ENCODE measurements around the gene DNMBP. TPM values are rescaled to one million over a fixed set of nuclear protein-coding genes. Genes with fewer than 3 reads are reported as not detected.

The DNMBP gene
- total and polyA plus RNA-seq, 7 experiments from 2014 or later: 0.40 to 8.5 (median 3.9) TPM

- no peaks in the 10 kb centered on the region for H3K9me3 ChIP-seq (ENCODE audit: control insufficient read depth in 2 of 3, low read length in 3 of 3)
- H3K4me1 ChIP-seq (ENCODE audit: control insufficient read depth in 2 of 2, insufficient read depth in 2 of 2, low read length in 2 of 2): no peaks in the 10 kb centered on the region
- Mint-ChIP-seq H3K27me3 (peaks cover 0 to 15% (median 5%) of the 10 kb centered on the region in 5 donors), H3K4me1 (peaks cover 0 to 21% (median 17%) of the 10 kb centered on the region in 7 donors), H3K27ac (peak overlapping the region in 1 of 9 donors; percentile 31), H3K4me3 (no peak overlapping the region), H3K9me3 (no peaks in the 10 kb centered on the region), H3K36me3 (peaks cover 0 to 75% (median 45%) of the 10 kb centered on the region in 5 donors)
- no peak for DNase-seq
- no peaks in the 10 kb centered on the region for H3K27me3 ChIP-seq (ENCODE audit: control insufficient read depth in 2 of 2, insufficient read depth in 2 of 2, low read length in 2 of 2)
- intact Hi-C loops (cut with micrococcal nuclease): no loop called here
- no peak for ATAC-seq
- ChIA-PET CTCF (interaction anchor here (0.5 kb wide), 1 partner anchor 38 kb away, joined by 3 read pairs; no protein-coding TSS in a partner anchor), POLR2A (no interaction called here)
- peaks cover 0 to 19% (median 4%) of the 10 kb centered on the region in 3 experiments for H3K36me3 ChIP-seq (ENCODE audit: control insufficient read depth in 2 of 3, insufficient read depth in 3 of 3, low read length in 3 of 3)
- H3K4me3 ChIP-seq (ENCODE audit: low read length): no peak overlapping the region
- no peak overlapping the region for H3K27ac ChIP-seq (ENCODE audit: low read depth, low read length)
Observed at GRCh38 chr10:99881371-99881770, 128.4 kb downstream of the DNMBP start.

GRCh38 chr10:99880080-99880835 is 129.5 kb downstream of the DNMBP start:
- peaks cover 0 to 15% (median 4%) of the 10 kb centered on the region in 3 experiments for H3K36me3 ChIP-seq (ENCODE audit: control insufficient read depth in 2 of 3, insufficient read depth in 3 of 3, low read length in 3 of 3)
- Mint-ChIP-seq H3K27ac (peak overlapping the region in 2 of 9 donors; percentile 40 to 59), H3K4me1 (peaks cover 0 to 21% (median 17%) of the 10 kb centered on the region in 7 donors), H3K9me3 (peaks cover 0 to 3% (median 0%) of the 10 kb centered on the region in 11 donors), H3K27me3 (peaks cover 4 to 26% (median 14%) of the 10 kb centered on the region in 5 donors), H3K4me3 (no peak overlapping the region), H3K36me3 (peaks cover 0 to 77% (median 55%) of the 10 kb centered on the region in 5 donors)
- H3K9me3 ChIP-seq (ENCODE audit: control insufficient read depth in 2 of 3, low read length in 3 of 3): no peaks in the 10 kb centered on the region
- no peak overlapping the region for H3K4me3 ChIP-seq (ENCODE audit: low read length)
- POLR2A ChIA-PET: no interaction called here
- DNase-seq (no peak), ATAC-seq (no peak)
- intact Hi-C loops (cut with micrococcal nuclease): no loop called here
- H3K27ac ChIP-seq (ENCODE audit: low read depth, low read length): no peak overlapping the region
- H3K4me1 ChIP-seq (ENCODE audit: control insufficient read depth in 2 of 2, insufficient read depth in 2 of 2, low read length in 2 of 2): no peaks in the 10 kb centered on the region
- H3K27me3 ChIP-seq (ENCODE audit: control insufficient read depth in 2 of 2, insufficient read depth in 2 of 2, low read length in 2 of 2): no peaks in the 10 kb centered on the region
- CTCF ChIA-PET: no interaction called here

GRCh38 chr10:99875473-99875872 is 134.3 kb downstream of the DNMBP start:
- Mint-ChIP-seq H3K4me1 (peaks cover 5 to 24% (median 21%) of the 10 kb centered on the region in 7 donors), H3K27ac (no peak overlapping the region), H3K27me3 (peaks cover 35 to 68% (median 51%) of the 10 kb centered on the region in 5 donors), H3K9me3 (peaks cover 0 to 3% (median 0%) of the 10 kb centered on the region in 11 donors), H3K36me3 (peaks cover 0 to 50% (median 47%) of the 10 kb centered on the region in 5 donors), H3K4me3 (peak overlapping the region in 1 of 10 donors; percentile 6)
- Histone ChIP-seq H3K4me1 (ENCODE audit: control insufficient read depth in 2 of 2, insufficient read depth in 2 of 2, low read length in 2 of 2) (peaks cover 8 to 10% of the 10 kb centered on the region in 2 donors), H3K27me3 (ENCODE audit: control insufficient read depth in 2 of 2, insufficient read depth in 2 of 2, low read length in 2 of 2) (peaks cover 0 to 4% of the 10 kb centered on the region in 2 donors), H3K9me3 (ENCODE audit: control insufficient read depth in 2 of 3, low read length in 3 of 3) (no peaks in the 10 kb centered on the region), H3K27ac (ENCODE audit: low read depth, low read length) (no peak overlapping the region), H3K4me3 (ENCODE audit: low read length) (no peak overlapping the region), H3K36me3 (ENCODE audit: control insufficient read depth in 2 of 3, insufficient read depth in 3 of 3, low read length in 3 of 3) (peaks cover 0 to 15% (median 0%) of the 10 kb centered on the region in 3 experiments)
- CTCF ChIA-PET: interaction anchor here (1.2 kb wide), 1 partner anchor 134 kb away, joined by 3 read pairs; the partner anchor contains the start of gene DNMBP
- POLR2A ChIA-PET: no interaction called here
- ATAC-seq (no peak), DNase-seq (no peak)
- intact Hi-C loops (cut with micrococcal nuclease): no loop called here

GRCh38 chr10:99874341-99875085 is 135.2 kb downstream of the DNMBP start:
- Histone ChIP-seq H3K36me3 (ENCODE audit: control insufficient read depth in 2 of 3, insufficient read depth in 3 of 3, low read length in 3 of 3) (peaks cover 0 to 8% (median 0%) of the 10 kb centered on the region in 3 experiments), H3K4me3 (ENCODE audit: low read length) (no peak overlapping the region), H3K27me3 (ENCODE audit: control insufficient read depth in 2 of 2, insufficient read depth in 2 of 2, low read length in 2 of 2) (peaks cover 0 to 9% of the 10 kb centered on the region in 2 donors), H3K27ac (ENCODE audit: low read depth, low read length) (no peak overlapping the region), H3K9me3 (ENCODE audit: control insufficient read depth in 2 of 3, low read length in 3 of 3) (no peaks in the 10 kb centered on the region), H3K4me1 (ENCODE audit: control insufficient read depth in 2 of 2, insufficient read depth in 2 of 2, low read length in 2 of 2) (peaks cover 12 to 19% of the 10 kb centered on the region in 2 donors)
- ATAC-seq: no peak
- peaks cover 45 to 78% (median 60%) of the 10 kb centered on the region in 5 donors for H3K27me3 Mint-ChIP-seq
- H3K27ac Mint-ChIP-seq: no peak overlapping the region
- no peak for DNase-seq
- ChIA-PET CTCF (interaction anchor here (1.2 kb wide), 1 partner anchor 135 kb away, joined by 3 read pairs; the partner anchor contains the start of gene DNMBP), POLR2A (no interaction called here)
- peaks cover 0 to 6% (median 0%) of the 10 kb centered on the region in 11 donors for H3K9me3 Mint-ChIP-seq
- H3K36me3 Mint-ChIP-seq: peaks cover 0 to 41% (median 38%) of the 10 kb centered on the region in 5 donors
- no peak overlapping the region for H3K4me3 Mint-ChIP-seq
- intact Hi-C loops (cut with micrococcal nuclease): no loop called here
- H3K4me1 Mint-ChIP-seq: peaks cover 9 to 30% (median 27%) of the 10 kb centered on the region in 7 donors

GRCh38 chr10:99873846-99874245 is 135.9 kb downstream of the DNMBP start:
- Mint-ChIP-seq H3K4me3 (no peak overlapping the region), H3K36me3 (peaks cover 0 to 38% (median 35%) of the 10 kb centered on the region in 5 donors), H3K4me1 (peaks cover 9 to 30% (median 27%) of the 10 kb centered on the region in 7 donors), H3K27ac (no peak overlapping the region), H3K27me3 (peaks cover 51 to 79% (median 62%) of the 10 kb centered on the region in 5 donors), H3K9me3 (peaks cover 0 to 7% (median 0%) of the 10 kb centered on the region in 11 donors)
- DNase-seq: no peak
- Histone ChIP-seq H3K27ac (ENCODE audit: low read depth, low read length) (no peak overlapping the region), H3K4me3 (ENCODE audit: low read length) (no peak overlapping the region), H3K36me3 (ENCODE audit: control insufficient read depth in 2 of 3, insufficient read depth in 3 of 3, low read length in 3 of 3) (peaks cover 0 to 7% (median 0%) of the 10 kb centered on the region in 3 experiments), H3K27me3 (ENCODE audit: control insufficient read depth in 2 of 2, insufficient read depth in 2 of 2, low read length in 2 of 2) (peaks cover 0 to 12% of the 10 kb centered on the region in 2 donors), H3K4me1 (ENCODE audit: control insufficient read depth in 2 of 2, insufficient read depth in 2 of 2, low read length in 2 of 2) (peaks cover 12 to 19% of the 10 kb centered on the region in 2 donors), H3K9me3 (ENCODE audit: control insufficient read depth in 2 of 3, low read length in 3 of 3) (no peaks in the 10 kb centered on the region)
- no peak for ATAC-seq
- intact Hi-C loops (cut with micrococcal nuclease): no loop called here
- POLR2A ChIA-PET: no interaction called here
- CTCF ChIA-PET: no interaction called here

GRCh38 chr10:99872367-99873162 is 137.2 kb downstream of the DNMBP start:
- intact Hi-C loops (cut with micrococcal nuclease): no loop called here
- ChIA-PET CTCF (no interaction called here), POLR2A (no interaction called here)
- peaks cover 0 to 34% (median 25%) of the 10 kb centered on the region in 5 donors for H3K36me3 Mint-ChIP-seq
- no peak for DNase-seq
- H3K4me3 Mint-ChIP-seq: no peak overlapping the region
- Histone ChIP-seq H3K4me3 (ENCODE audit: low read length) (no peak overlapping the region), H3K4me1 (ENCODE audit: control insufficient read depth in 2 of 2, insufficient read depth in 2 of 2, low read length in 2 of 2) (peaks cover 12 to 19% of the 10 kb centered on the region in 2 donors), H3K27ac (ENCODE audit: low read depth, low read length) (no peak overlapping the region), H3K36me3 (ENCODE audit: control insufficient read depth in 2 of 3, insufficient read depth in 3 of 3, low read length in 3 of 3) (peaks cover 0 to 7% (median 0%) of the 10 kb centered on the region in 3 experiments), H3K27me3 (ENCODE audit: control insufficient read depth in 2 of 2, insufficient read depth in 2 of 2, low read length in 2 of 2) (peaks cover 0 to 12% of the 10 kb centered on the region in 2 donors), H3K9me3 (ENCODE audit: control insufficient read depth in 2 of 3, low read length in 3 of 3) (no peaks in the 10 kb centered on the region)
- H3K9me3 Mint-ChIP-seq: peaks cover 0 to 15% (median 7%) of the 10 kb centered on the region in 11 donors
- no peak for ATAC-seq
- H3K4me1 Mint-ChIP-seq: peaks cover 9 to 22% (median 20%) of the 10 kb centered on the region in 7 donors
- H3K27me3 Mint-ChIP-seq: peaks cover 61 to 84% (median 63%) of the 10 kb centered on the region in 5 donors
- H3K27ac Mint-ChIP-seq: no peak overlapping the region
